Ishikawa (cell line): ENCODE results near the gene IMMP2L.

Source experiments
- CEBPB ChIP-seq: IDR thresholded peaks from 2 replicates; pipeline ENCODE4 v1.6.1; 2012
- CREB1 ChIP-seq: IDR thresholded peaks from 2 replicates; pipeline ENCODE4 v1.6.1; 2012; ENCODE audit warnings: low read depth
- EGR1 ChIP-seq: IDR thresholded peaks from 2 replicates; pipeline ENCODE4 v1.6.1; 2012
- EP300 ChIP-seq: IDR thresholded peaks from 2 replicates; pipeline ENCODE4 v1.6.1; 2012; ENCODE audit warnings: borderline replicate concordance
- FOXM1 ChIP-seq: IDR thresholded peaks from 2 replicates; pipeline ENCODE4 v1.6.1; 2012; ENCODE audit warnings: low read depth, borderline replicate concordance
- MAX ChIP-seq: IDR thresholded peaks from 2 replicates; pipeline ENCODE4 v1.6.1; 2012
- NFIC ChIP-seq: IDR thresholded peaks from 2 replicates; pipeline ENCODE4 v1.6.1; 2012
- RAD21 ChIP-seq: IDR thresholded peaks from 2 replicates; pipeline ENCODE4 v1.6.1; 2012; ENCODE audit warnings: low read depth
- TAF1 ChIP-seq: IDR thresholded peaks from 2 replicates; pipeline ENCODE4 v1.6.1; 2012; ENCODE audit warnings: low read depth, mild to moderate bottlenecking
- TCF12 ChIP-seq: IDR thresholded peaks from 2 replicates; pipeline ENCODE4 v1.6.1; 2012; ENCODE audit warnings: low read depth
- TEAD4 ChIP-seq: IDR thresholded peaks from 2 replicates; pipeline ENCODE4 v1.6.1; 2012
- YY1 ChIP-seq: IDR thresholded peaks from 2 replicates; pipeline ENCODE4 v1.6.1; 2012; ENCODE audit warnings: low read depth
- ZBTB7A ChIP-seq: IDR thresholded peaks from 2 replicates; pipeline ENCODE4 v1.6.1; 2012; ENCODE audit warnings: low read depth
- TF ChIP-seq, protein P1 (sequence below): IDR thresholded peaks from 2 replicates; pipeline ENCODE4 v1.6.1; 2012
- TF ChIP-seq, protein P2 (sequence below): IDR thresholded peaks from 2 replicates; pipeline ENCODE4 v1.6.1; 2012; ENCODE audit warnings: low read depth, mild to moderate bottlenecking

Gene IMMP2L

GRCh38 chr7:111115966-111116365 is 446.3 kb downstream of the IMMP2L start:
- TF ChIP-seq CEBPB, result no peak

GRCh38 chr7:111113263-111114017 is 448.9 kb downstream of the IMMP2L start:
- TF ChIP-seq EGR1 (no peak), RAD21 (no peak), FOXM1 (no peak), EP300 (no peak), TEAD4 (no peak), YY1 (no peak), MAX (no peak), CREB1 (no peak), CEBPB (no peak), ZBTB7A (no peak), TAF1 (no peak), TCF12 (no peak), NFIC (no peak)
- TF ChIP-seq, protein P1, sequence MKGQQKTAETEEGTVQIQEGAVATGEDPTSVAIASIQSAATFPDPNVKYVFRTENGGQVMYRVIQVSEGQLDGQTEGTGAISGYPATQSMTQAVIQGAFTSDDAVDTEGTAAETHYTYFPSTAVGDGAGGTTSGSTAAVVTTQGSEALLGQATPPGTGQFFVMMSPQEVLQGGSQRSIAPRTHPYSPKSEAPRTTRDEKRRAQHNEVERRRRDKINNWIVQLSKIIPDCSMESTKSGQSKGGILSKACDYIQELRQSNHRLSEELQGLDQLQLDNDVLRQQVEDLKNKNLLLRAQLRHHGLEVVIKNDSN, result no peak
- TF ChIP-seq, protein P2, sequence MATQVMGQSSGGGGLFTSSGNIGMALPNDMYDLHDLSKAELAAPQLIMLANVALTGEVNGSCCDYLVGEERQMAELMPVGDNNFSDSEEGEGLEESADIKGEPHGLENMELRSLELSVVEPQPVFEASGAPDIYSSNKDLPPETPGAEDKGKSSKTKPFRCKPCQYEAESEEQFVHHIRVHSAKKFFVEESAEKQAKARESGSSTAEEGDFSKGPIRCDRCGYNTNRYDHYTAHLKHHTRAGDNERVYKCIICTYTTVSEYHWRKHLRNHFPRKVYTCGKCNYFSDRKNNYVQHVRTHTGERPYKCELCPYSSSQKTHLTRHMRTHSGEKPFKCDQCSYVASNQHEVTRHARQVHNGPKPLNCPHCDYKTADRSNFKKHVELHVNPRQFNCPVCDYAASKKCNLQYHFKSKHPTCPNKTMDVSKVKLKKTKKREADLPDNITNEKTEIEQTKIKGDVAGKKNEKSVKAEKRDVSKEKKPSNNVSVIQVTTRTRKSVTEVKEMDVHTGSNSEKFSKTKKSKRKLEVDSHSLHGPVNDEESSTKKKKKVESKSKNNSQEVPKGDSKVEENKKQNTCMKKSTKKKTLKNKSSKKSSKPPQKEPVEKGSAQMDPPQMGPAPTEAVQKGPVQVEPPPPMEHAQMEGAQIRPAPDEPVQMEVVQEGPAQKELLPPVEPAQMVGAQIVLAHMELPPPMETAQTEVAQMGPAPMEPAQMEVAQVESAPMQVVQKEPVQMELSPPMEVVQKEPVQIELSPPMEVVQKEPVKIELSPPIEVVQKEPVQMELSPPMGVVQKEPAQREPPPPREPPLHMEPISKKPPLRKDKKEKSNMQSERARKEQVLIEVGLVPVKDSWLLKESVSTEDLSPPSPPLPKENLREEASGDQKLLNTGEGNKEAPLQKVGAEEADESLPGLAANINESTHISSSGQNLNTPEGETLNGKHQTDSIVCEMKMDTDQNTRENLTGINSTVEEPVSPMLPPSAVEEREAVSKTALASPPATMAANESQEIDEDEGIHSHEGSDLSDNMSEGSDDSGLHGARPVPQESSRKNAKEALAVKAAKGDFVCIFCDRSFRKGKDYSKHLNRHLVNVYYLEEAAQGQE, result no peak

GRCh38 chr7:111112439-111112838 is 449.9 kb downstream of the IMMP2L start:
- TF ChIP-seq NFIC (no peak), RAD21 (no peak), ZBTB7A (no peak), EP300 (no peak), FOXM1 (no peak), CREB1 (no peak), CEBPB (no peak), EGR1 (no peak), TCF12 (no peak), TEAD4 (no peak), TAF1 (no peak), YY1 (no peak)
- TF ChIP-seq, protein P2, result no peak
- TF ChIP-seq, protein P1, result no peak

DNA sequence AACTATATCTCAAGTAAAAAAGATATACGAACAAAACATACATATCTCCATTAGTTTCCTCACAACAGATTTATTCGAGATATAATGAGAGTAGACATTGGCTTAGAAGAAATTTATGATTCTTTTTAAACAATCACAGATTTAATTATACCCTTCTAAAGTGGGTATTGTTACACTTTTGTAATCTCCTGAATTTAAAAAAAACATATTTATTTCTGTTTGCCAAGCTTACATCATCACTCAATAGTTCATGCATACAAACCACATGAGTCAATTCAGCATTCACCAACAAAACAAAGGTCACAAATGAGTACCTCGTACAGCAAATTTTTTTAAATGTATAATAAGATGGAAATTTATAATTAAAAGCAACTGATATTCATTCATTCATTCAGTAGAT is 453.8 kb downstream of the IMMP2L start:
- TF ChIP-seq TCF12 (no peak), YY1 (no peak), CEBPB (no peak), EGR1 (no peak), NFIC (no peak), ZBTB7A (no peak)
- TF ChIP-seq, protein P1, result no peak

DNA sequence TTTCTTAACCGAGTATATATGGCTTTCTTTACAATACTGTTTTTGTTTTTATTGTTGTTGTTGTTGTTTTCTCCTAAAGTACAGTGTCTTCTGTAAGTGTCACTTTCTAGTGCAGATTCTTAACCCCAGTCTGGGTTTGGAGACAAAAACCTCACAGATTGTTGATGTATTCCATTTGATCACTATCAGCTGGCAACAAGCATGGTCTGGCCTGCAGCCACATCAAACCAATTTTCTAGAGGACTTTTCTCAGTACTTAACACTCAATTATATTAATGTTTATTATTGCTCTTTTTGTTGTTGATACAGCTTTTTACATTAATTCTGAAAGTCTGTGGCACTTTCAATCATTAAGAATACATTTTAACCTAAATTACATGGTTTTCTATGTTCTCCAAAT is 454.3 kb downstream of the IMMP2L start:
- TF ChIP-seq EP300 (no peak), EGR1 (no peak)

DNA sequence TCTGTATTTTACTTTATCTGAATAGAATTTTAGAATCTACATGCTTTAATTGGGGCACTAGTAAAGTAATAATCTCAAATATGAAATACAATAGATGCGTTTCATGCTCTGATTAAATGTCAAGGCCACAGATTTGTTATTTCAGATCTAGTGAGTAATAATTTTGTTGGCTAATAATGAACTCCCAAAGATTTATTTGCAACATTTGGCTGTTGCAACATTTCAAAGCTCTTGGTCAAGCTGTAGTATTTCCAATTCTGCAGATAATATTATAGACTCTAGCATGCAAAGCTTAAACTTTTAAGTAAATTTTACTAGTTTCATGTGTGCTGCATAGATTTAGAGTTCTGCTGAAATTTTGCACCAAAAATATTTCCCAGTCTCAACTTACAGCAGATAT is 454.7 kb downstream of the IMMP2L start:
- TF ChIP-seq TEAD4 (no peak), EGR1 (no peak), CEBPB (no peak), FOXM1 (no peak), RAD21 (no peak), YY1 (no peak), TAF1 (no peak)

DNA sequence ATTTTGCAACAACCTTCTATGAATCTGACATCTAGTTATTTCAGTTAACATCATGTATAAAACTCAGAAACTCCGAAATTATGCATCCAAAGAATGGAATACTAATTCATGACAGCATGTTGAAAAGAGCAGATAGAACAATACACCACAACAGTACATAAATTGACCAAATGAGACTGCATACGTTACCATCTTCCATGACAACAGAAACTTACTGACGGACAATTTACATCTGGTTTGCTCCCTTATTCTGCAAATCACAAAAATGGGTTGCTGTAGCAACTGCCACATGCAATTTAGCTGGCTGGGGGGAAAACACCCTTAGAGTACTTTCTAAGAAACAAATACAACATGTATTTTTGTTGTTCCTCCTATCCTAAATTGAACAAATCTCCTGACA is 457.0 kb downstream of the IMMP2L start:
- TF ChIP-seq TEAD4, result no peak
- TF ChIP-seq EGR1, result no peak
- no peak for TF ChIP-seq NFIC
- no peak for TF ChIP-seq YY1
- no peak for TF ChIP-seq CEBPB
- TF ChIP-seq, protein P2, result no peak
